ENCODE results near the gene NRCAM.

DNA sequence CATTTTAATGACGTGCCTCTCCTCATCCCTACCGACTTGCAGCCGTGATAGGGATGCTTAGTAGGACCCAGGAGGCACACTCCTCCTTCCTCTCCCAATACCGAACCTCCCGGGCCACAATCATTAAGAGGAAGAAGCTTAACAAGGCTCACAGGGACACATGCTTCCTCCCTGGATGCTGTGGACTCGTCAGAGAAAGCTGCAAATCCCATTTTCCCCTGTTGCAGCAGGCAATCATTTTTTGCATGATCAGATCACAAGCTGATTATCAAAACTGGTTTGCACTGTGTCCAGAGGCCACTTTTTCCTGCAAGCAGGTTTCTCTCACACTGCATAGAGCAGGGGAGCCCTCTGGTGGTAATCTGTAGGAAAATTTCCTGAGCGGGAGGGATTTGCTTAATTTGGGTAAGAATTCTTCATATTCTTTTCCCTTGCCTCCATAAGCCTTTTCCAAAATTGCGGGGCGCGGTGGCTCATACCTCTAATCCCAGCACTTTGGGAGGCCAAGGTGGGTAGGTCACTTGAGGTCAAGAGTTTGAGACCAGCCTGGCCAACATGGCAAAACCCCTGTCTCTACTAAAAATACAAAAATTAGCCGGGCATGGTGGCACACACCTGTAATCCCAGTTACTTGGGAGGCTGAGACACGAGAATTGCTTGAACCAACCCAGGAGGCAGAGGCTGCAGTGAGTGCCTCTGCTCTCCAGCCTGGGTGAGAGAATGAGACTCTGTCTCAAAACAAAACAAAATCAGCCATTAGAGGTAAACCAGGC lies 310.0 kb downstream of the NRCAM start:
- TF ChIP-seq, protein P1, sequence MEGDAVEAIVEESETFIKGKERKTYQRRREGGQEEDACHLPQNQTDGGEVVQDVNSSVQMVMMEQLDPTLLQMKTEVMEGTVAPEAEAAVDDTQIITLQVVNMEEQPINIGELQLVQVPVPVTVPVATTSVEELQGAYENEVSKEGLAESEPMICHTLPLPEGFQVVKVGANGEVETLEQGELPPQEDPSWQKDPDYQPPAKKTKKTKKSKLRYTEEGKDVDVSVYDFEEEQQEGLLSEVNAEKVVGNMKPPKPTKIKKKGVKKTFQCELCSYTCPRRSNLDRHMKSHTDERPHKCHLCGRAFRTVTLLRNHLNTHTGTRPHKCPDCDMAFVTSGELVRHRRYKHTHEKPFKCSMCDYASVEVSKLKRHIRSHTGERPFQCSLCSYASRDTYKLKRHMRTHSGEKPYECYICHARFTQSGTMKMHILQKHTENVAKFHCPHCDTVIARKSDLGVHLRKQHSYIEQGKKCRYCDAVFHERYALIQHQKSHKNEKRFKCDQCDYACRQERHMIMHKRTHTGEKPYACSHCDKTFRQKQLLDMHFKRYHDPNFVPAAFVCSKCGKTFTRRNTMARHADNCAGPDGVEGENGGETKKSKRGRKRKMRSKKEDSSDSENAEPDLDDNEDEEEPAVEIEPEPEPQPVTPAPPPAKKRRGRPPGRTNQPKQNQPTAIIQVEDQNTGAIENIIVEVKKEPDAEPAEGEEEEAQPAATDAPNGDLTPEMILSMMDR (conservative IDR thresholded peaks at IDR 0.05 in 1 of 2, IDR thresholded peaks at IDR 0.05 in 1 of 2; ENCODE audit: extremely low read depth in 1 of 2, insufficient read depth in 1 of 2, low read depth in 1 of 2, low read length in 2 of 2) = peak; percentile 86 to 92
- TF ChIP-seq EZH2 (IDR thresholded peaks at IDR 0.05; ENCODE audit: borderline replicate concordance, low read length) = no peak

Data from mammary epithelial cell (primary cell).